Pulmonary artery endothelial cell (primary cell): ENCODE data around the gene SERINC5. TPM values are rescaled to one million over a fixed set of nuclear protein-coding genes. Genes with fewer than 3 reads are reported as not detected.
"Not testable (repeated sequence)": the region's sequence is repeated elsewhere in the genome, so short reads cannot be mapped to it uniquely, and the experiment has no call there.

Source experiments
- DNase-seq: peaks from one replicate; pipeline ENCODE4 v3.0.0-alpha.2; 2011; ENCODE audit warnings: low read depth, low spot score
- total RNA-seq: library from RNA; depleted of rRNA; stranded (reverse); fragments of >200 nt; gene quantifications from 2 replicates; pipeline ENCODE4 v1.2.3, GENCODE V29; 2014

The SERINC5 gene
- total RNA-seq, 1 donor from 2014 or later, result 6.3 TPM

DNA sequence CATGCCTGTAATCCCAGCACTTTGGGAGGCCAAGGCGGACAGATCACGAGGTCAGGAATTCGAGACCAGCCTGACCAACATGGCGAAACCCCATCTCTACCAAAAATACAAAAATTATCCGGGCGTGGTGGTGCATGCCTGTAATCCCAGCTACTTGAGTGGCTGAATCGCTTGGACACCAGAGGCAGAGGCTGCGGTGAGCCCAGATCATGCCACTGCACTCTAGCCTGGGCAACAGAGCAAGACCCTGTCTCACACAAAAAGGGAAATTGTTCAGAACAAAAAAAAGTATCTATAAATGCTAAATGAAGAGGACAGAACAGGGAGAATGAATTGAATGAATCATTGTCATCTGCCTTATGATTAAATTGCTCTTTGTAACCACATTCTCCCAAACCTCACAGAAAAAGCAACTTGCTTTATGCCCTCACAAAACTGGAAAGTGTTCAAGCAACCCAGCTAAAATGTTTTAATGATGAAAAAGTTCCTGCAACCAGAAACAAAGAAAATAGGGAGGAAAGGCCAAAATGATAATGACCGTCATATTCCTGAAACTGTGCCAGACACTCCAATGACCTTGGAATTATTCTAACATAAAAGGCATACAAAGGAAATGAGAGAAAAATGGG, 83.7 kb downstream of the SERINC5 start:
- no peak for DNase-seq

DNA sequence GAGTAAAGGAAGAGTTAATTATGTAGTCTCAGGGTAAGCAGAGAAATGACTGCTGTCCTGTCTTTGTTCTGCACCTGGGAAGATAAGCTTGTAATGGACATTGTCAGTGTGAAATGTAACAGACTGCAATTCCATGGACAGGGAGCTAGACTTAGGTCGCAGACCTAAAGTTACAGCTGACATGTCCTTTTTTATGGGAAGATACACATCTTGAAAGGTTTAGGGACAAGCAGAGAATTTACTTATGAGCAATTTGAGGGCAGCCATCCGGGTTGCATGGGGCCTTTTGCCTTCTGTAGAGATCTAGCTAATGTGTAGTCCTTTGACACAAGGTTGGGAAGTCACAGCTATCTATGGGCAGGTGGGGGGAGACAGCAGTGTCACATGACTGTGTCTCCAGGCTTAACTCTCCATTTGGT, 85.7 kb downstream of the SERINC5 start:
- no peak for DNase-seq

DNA sequence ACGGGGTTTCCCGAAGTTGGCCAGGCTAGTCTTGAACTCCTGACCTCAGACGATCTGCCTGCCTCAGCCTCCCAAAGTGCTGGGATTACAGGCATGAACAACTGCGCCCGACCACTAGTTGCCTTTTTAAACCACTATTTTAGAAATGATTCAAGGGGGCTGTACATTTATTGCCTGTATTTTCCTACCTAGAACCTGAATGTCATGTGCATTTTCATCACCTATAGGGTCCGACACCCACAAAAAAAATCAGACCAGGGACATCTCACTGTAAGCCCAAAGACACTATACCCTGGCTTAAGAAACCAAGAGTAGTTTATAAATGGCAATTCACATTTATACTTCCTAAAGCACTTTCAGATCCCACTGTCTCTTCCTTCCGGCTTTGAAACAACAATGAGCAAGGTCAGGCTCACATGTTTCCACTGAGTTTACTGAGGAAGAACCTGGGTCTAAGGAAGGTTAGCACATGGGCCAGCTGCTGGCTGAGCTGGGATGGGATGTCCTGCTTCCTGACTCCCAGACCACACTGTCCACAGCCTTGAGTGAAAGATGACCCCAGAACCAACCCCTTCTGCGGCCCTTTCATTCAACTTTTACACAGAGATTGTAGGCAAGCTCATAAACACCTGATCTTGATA, 87.3 kb downstream of the SERINC5 start:
- DNase-seq, result no peak

GRCh38 chr5:80165452-80165851, 90.4 kb downstream of the SERINC5 start:
- no peak for DNase-seq

- no peak for DNase-seq
These were observed 94.7 kb downstream of the SERINC5 start for GRCh38 chr5:80161165-80161564.

DNA sequence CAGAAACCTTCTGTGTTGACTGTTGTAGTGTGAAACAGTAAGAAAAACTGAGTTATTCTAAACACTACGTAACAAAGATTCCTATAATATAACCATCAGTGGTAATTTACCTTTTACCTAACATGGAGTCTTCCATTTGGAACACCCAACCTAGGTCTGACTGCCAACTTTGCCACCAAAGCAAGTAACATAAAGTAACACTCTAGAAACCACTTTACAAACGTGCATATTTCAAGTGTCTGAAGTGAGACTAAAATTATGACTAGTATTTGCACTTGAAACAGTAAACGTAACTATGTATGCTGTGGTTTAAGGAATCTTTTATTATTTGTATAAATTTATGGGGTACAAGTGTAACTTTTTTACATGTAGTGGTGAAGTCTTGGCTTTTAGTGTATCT, 95.6 kb downstream of the SERINC5 start:
- no peak for DNase-seq

GRCh38 chr5:80159133-80159815, 96.6 kb downstream of the SERINC5 start:
- DNase-seq, result no peak

DNA sequence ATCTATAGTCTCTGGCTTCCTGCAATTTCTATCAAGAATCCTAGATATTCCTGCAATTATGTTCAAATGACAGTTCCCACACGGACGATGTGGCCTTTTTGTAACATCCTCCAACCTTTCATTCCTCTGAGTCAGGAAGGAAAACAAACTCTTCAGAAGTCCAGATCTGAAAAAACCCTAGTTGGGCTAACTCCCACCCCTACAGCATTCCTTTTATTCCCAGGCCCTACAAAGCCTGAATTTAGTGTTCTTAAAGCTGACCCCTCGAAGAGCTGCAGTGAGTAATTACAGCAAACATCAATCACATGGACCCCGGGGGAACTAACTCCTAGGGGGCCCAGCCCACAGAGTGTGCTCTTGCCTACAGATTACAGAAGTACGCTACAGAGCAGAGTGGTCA, 99.7 kb downstream of the SERINC5 start:
- no peak for DNase-seq

DNA sequence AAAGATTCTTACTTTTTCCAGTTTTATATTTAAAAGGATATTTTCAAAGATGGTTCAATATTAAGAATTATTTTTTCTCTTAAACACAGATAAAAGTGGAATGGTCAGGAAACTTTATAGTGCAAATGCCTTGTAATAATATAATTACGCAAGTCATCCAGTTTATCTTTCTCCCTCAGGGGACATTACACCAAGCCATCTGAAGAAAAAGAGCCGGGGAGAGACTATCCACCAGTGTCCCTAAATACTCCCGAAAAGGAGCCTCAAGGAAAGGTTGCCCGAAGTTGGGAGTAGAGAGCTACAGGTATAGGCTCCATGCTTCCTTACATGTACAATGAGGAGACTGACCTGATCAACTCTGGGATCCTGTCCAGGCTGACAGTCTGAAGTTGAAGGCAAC, 101.1 kb downstream of the SERINC5 start:
- no peak for DNase-seq

DNA sequence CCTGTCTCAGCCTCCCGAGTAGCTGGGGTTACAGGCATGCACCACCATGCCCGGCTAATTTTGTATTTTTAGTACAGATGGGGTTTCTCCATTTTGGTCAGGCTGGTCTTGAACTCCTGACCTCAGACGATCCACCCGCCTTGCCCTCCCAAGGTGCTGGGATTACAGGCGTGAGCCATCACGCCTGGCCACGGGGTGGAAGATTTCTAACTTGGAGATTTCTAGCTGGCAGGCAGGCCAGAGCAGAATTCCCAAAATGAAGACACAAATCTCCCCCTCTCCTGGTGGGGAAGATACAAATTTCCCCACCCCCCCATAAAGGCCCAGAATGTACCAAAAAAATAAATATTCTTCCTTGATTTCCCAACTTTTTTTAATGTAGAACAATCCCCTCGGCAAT, 101.6 kb downstream of the SERINC5 start:
- DNase-seq, result not testable (repeated sequence)

- no peak for DNase-seq
These were observed 102.2 kb downstream of the SERINC5 start for GRCh38 chr5:80153586-80154126.

DNA sequence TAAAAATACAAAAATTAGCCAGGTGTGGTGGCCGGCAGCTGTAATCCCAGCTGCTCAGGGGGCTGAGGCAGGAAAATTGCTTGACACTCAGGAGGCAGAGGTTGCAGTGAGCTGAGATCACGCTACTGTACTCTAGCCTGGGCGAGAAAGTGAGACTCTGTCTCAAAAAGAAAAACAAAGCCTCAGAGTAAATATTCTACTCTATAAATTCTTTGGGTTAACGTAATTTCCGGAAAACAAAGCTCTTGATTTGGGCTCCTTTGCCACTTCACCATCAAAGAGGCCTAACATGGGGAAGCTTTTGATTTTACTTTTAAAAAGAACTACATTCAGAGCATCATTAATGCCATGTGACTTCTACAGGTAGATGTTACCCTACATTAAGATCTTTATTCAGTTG, 103.1 kb downstream of the SERINC5 start:
- DNase-seq, result no peak

DNA sequence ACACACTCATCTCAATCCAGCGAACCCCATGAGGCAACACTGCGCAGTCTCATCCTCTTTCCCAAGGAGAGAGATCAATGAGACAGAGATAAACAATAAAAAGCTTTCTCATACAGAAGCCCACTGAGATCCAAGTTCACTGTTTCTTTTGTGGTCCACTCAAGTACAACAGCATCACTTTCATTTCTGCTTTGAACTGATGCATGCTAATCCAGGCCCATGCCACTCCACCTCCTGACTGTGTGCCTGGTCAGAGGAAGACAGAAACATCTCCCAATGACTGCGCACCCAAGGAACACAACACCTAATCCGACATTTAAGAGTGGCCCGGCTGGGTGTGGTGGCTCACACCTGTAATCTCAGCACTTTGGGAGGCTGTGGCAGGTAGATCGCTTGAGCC, 104.0 kb downstream of the SERINC5 start:
- no peak for DNase-seq

DNA sequence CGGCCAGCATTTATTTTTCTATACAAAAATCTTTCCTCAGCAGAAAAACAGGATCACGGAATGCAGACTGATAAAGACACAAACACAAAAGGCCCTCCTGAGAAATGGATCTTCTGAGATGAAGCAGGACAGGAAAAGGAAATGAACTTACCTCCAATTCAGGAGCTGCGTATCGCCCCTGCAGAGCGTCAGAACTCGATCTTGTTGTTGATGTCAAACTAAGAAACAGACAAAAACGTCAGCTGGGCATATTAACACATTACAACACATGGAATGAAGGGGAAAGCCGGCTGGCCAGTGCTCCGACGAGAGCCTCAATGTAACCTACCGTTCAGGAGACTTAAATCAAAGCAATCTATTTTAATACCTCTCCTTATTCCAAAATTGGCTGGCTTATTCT, 105.1 kb downstream of the SERINC5 start:
- no peak for DNase-seq

DNA sequence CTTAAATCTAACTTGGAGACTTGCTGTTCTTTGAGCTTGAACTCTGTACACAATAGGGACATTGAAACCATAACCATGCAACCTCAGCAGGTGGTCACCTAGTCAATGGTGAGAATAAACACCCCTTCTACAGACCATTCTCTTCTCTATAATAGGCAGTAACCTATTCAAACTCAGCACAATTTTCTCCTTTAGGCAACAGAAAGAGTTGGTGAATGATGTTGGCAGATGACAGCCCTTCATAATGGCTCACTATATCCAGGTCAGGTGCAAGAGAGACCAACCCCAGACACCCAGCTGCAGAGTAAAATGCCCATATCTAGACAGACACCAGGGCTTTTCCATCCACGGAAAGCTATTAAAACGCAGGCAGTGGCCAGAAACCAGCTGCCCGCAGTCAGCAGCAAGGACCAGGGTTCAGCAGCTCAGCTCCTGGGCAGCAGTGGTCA, 106.7 kb downstream of the SERINC5 start:
- no peak for DNase-seq

DNA sequence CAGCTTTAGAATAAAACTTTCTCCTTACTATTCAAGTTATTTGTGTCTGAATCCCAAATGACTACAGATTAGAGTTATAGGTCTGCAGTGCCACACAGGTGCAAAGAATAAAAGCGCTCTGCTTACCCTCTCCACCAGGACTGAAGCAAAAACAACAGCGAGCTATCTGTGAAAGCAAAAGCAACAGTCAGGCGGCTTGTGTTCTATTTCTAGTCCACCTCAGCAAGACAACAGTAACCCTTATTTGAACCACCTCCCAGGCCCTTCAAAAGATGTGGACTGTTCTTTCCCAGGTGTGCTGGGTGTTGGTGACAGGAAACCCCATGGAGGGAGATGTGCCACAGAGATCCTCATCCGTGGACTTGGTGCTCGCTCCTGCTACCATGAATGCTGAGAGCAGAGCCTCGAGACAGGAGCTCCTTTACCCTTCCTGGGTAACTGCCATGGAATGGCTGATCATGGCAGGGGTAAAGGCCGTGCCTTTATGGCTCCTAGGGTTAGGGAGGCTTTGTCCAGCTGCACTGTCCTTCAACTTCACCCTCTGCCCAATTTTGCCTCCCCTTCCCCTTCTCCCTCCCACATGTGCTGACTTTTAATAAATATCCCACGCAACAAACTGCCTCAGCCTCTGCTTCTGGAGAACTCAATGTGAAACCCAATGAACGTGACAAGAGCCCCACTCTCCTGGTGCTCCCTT, 108.6 kb downstream of the SERINC5 start:
- no peak for DNase-seq

- no peak for DNase-seq
These were observed 109.8 kb downstream of the SERINC5 start for GRCh38 chr5:80146046-80146445.

DNA sequence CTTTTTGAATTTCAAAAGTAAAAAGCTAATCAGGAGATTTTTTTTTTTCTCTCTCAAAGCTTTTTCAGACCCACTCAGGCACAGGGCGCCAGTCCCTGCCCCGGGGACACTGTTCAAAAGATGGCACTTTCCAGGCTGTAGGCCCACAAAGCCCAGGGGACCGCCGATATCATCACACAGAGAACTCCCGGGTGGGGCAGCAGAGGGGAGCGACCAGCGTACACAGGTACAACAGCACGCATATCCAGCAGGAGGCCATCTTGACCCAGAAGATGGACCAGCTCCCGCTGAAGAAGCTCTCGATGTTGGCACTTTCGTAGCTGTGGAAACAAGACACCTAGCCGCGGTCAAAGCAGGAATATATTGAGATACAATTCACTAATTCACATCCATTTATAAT, 112.4 kb downstream of the SERINC5 start:
- DNase-seq, result no peak

DNA sequence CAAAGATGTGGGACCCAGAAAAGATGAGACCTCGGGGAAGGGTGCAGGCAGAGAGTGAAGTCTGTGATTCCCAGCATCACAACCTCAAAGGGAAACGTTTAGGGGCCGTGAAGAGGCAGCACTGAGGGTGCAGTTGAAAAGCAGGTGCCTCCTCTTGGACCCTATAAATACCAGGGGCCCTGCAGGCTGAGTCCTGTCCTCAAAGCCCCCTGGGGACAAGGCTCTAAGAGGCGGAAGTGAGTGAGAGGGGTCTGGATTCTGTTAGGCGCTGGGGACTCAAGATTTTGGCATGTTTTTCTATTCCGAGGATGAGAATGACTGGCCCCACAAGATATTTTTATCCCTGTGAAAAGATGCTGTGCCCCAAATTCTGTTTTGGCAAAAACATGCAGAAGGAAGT, 112.9 kb downstream of the SERINC5 start:
- no peak for DNase-seq

DNA sequence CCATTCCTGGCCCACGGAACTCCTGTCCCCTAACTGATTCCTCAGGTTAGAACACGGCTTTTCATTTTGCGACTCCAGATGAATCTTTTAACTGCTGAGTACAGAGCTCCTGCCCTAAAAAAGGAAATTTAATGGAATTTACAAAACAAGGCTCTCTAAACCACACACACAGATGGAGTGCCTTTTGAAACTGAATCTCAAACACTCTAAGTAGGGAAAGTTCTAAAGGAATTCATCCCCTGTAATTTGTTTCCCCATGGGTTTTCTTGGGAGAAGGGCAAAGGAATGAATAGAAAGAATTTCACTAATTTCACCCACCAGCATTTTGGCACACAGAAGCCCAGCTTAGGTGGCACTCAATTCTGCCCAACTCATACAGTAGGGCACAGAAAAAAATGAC, 114.2 kb downstream of the SERINC5 start:
- DNase-seq, result no peak

DNA sequence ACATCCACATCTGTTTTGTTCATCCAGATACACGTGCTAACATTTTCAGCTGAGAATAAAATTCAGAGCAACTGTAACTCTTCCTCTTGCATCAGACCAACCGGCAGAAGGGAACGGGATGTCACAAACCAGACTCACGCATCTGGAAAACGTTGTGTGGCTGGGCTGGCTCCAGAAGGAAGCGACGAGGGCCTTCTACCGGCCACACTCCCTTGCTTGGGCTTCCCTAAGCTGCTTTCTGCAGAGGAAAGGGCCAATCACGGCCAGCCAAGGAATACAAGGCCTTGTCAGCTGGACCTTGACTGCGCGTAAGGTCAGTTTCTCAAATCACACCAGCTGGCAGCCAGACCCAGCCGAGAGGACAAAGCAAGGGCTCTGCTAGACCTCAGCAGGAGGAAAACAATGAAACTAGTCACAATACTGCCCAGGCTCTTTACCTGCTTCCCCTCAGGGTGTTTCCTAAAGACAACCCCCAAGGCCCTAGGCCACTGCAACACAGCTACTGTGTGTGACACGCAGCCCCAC, 114.6 kb downstream of the SERINC5 start:
- no peak for DNase-seq

GRCh38 chr5:80140496-80140895, 115.4 kb downstream of the SERINC5 start:
- DNase-seq, result no peak
